GM18520 (cell line): ENCODE results near the gene CD48.

Source experiments
- ATAC-seq: cut with Tn5 transposase; IDR thresholded peaks from one replicate; pipeline ENCODE4 v1.9.1; 2021; ENCODE audit not compliant: unreplicated experiment

CD48 gene

GRCh38 chr1:160637065-160637464, 74.6 kb downstream of the CD48 start:
- ATAC-seq = no peak

GRCh38 chr1:160636547-160636946, 75.1 kb downstream of the CD48 start:
- ATAC-seq = no peak

- ATAC-seq = no peak
These were observed 75.5 kb downstream of the CD48 start for GRCh38 chr1:160636076-160636475.

- ATAC-seq = no peak
These were observed 76.8 kb downstream of the CD48 start for GRCh38 chr1:160634543-160635491.

GRCh38 chr1:160633330-160633903, 78.2 kb downstream of the CD48 start:
- no peak for ATAC-seq

GRCh38 chr1:160631983-160632625, 79.5 kb downstream of the CD48 start:
- ATAC-seq = no peak

- ATAC-seq = no peak
These were observed 80.8 kb downstream of the CD48 start for GRCh38 chr1:160630523-160631451.

GRCh38 chr1:160629286-160630210, 82.1 kb downstream of the CD48 start:
- ATAC-seq = no peak

GRCh38 chr1:160628799-160629263, 82.8 kb downstream of the CD48 start:
- no peak for ATAC-seq
